ENCODE measurements around the gene TIE1.
"Not testable (repeated sequence)": the region's sequence is repeated elsewhere in the genome, so short reads cannot be mapped to it uniquely, and the experiment has no call there.

TIE1 gene

GRCh38 chr1:43366601-43367025, 65.8 kb downstream of the TIE1 start:
- H3K27ac ChIP-seq (ENCODE audit: insufficient read depth in 1 of 2, low read depth in 1 of 2, low read length in 2 of 2, poor library complexity in 1 of 2, severe bottlenecking in 2 of 2), result peak overlapping the region in 1 of 2 experiments; percentile 83

GRCh38 chr1:43367026-43367903, 66.5 kb downstream of the TIE1 start:
- Histone ChIP-seq H3K36me3 (ENCODE audit: control insufficient read depth in 4 of 4, insufficient read depth in 4 of 4, low read length in 3 of 4) (peaks cover 5 to 34% (median 26%) of the 10 kb centered on the region in 4 experiments), H3K27ac (ENCODE audit: insufficient read depth in 1 of 2, low read depth in 1 of 2, low read length in 2 of 2, poor library complexity in 1 of 2, severe bottlenecking in 2 of 2) (peak overlapping the region; percentile 29 to 83), H3K4me3 (ENCODE audit: control insufficient read depth in 1 of 7, extremely low read depth in 1 of 7, insufficient read depth in 4 of 7, low read depth in 2 of 7, low read length in 6 of 7) (peak overlapping the region; percentile 57 to 90 (median 80)), H3K27me3 (replicated peaks in 2 of 5; ENCODE audit: control insufficient read depth in 4 of 5, insufficient read depth in 5 of 5, low read length in 4 of 5) (no peaks in the 10 kb centered on the region), H3K9me3 (ENCODE audit: control extremely low read depth in 1 of 5, control insufficient read depth in 4 of 5, insufficient read depth in 2 of 5, low read depth in 1 of 5, low read length in 4 of 5) (no peaks in the 10 kb centered on the region), H3K4me1 (ENCODE audit: control extremely low read depth in 1 of 4, control insufficient read depth in 4 of 4, insufficient read depth in 4 of 4, low read length in 3 of 4) (peaks cover 5 to 25% (median 22%) of the 10 kb centered on the region in 4 experiments)
- CTCF ChIA-PET, result interaction anchor here (1.0 to 1.6 kb wide), 5 partner anchors 9 to 99 kb away, joined by 3 to 8 read pairs (median 6); partner anchors contain the start of genes MED8 and SZT2
- WGBS (ENCODE audit: insufficient coverage), result 3% methylated on average over 35 of the region's 48 CpGs
- DNase-seq, result peak; percentile 59 to 80 (median 62)
- POLR2A ChIA-PET, result interaction anchor here (0.6 to 1.8 kb wide), 4 partner anchors 9 to 118 kb away, joined by 3 to 8 read pairs (median 4); partner anchors contain the start of genes CDC20, MED8 and SZT2

More at GRCh38 chr1:43366601-43367025, 65.8 kb downstream of the TIE1 start:
- Histone ChIP-seq H3K9me3 (ENCODE audit: control extremely low read depth in 1 of 5, control insufficient read depth in 4 of 5, insufficient read depth in 2 of 5, low read depth in 1 of 5, low read length in 4 of 5) (no peaks in the 10 kb centered on the region), H3K27me3 (replicated peaks in 2 of 5; ENCODE audit: control insufficient read depth in 4 of 5, insufficient read depth in 5 of 5, low read length in 4 of 5) (no peaks in the 10 kb centered on the region), H3K4me1 (ENCODE audit: control extremely low read depth in 1 of 4, control insufficient read depth in 4 of 4, insufficient read depth in 4 of 4, low read length in 3 of 4) (peaks cover 5 to 25% (median 22%) of the 10 kb centered on the region in 4 experiments), H3K4me3 (ENCODE audit: control insufficient read depth in 1 of 7, extremely low read depth in 1 of 7, insufficient read depth in 4 of 7, low read depth in 2 of 7, low read length in 6 of 7) (peak overlapping the region; percentile 57 to 90 (median 80)), H3K36me3 (ENCODE audit: control insufficient read depth in 4 of 4, insufficient read depth in 4 of 4, low read length in 3 of 4) (peaks cover 5 to 40% (median 30%) of the 10 kb centered on the region in 4 experiments)
- POLR2A ChIA-PET, result interaction anchor here (0.6 kb wide), 1 partner anchor 117 kb away, joined by 4 read pairs; no protein-coding TSS in a partner anchor
- DNase-seq, result no peak
- 57% methylated on average over 5 of the region's 5 CpGs for WGBS (ENCODE audit: insufficient coverage)
- CTCF ChIA-PET, result interaction anchor here (1.2 kb wide), 1 partner anchor 9 kb away, joined by 8 read pairs; no protein-coding TSS in a partner anchor

DNA sequence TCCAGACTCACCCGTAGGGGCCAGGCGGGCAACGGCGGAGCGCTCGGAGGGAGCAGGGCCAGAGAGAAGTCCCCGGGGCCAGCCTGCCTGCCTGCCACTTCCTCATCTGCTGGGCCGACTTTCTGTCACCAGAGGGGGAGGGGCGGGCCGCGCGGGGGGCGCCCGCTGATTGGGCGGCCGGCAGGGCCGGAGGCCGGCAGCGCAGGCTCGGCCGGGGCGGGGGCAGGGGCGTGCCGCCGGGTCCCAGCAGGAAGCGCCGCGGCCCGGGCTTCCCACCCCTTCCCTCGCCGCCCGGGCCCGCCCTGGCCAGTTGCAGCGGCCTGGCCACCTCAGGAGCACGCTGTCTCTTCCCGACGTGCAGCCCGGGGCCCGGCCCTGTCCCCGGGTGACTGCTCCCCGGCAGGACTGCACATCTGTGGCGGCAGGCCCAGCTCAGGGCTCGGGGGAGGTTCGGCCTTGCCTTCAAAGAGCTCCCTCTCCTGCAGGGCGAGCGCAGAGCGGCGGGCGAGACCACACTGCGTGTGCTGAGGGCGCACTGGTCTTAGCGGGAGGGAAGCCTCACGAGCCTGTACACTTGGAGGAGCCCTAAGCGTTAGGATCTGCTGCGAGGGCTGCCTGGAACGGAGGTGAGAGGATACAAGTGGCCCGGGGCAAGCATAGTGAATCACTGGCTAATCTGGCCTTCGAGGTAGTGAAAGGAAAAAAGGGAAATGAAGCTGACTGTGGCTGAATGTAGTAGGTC, 67.3 kb downstream of the TIE1 start, which contains the start of gene ELOVL1:
TSS of gene ELOVL1 (minus strand) at position 108 of the 742 bp plus-strand sequence. CDS start 2,402 bp downstream, outside the sequence.
- WGBS (ENCODE audit: insufficient coverage), result 0% methylated on average over 53 of the region's 58 CpGs
- DNase-seq, result peak; percentile 88 to 93 (median 90)
- H3K9me3 ChIP-seq (ENCODE audit: control extremely low read depth in 1 of 5, control insufficient read depth in 4 of 5, insufficient read depth in 2 of 5, low read depth in 1 of 5, low read length in 4 of 5), result no peaks in the 10 kb centered on the region
- peak within 1 kb of the TSS; percentile 57 to 90 (median 80) for H3K4me3 ChIP-seq (ENCODE audit: control insufficient read depth in 1 of 7, extremely low read depth in 1 of 7, insufficient read depth in 4 of 7, low read depth in 2 of 7, low read length in 6 of 7)
- H3K27ac ChIP-seq (ENCODE audit: insufficient read depth in 1 of 2, low read depth in 1 of 2, low read length in 2 of 2, poor library complexity in 1 of 2, severe bottlenecking in 2 of 2), result peak within 1 kb of the TSS; percentile 29 to 83
- H3K4me1 ChIP-seq (ENCODE audit: control extremely low read depth in 1 of 4, control insufficient read depth in 4 of 4, insufficient read depth in 4 of 4, low read length in 3 of 4), result peaks cover 5 to 25% (median 22%) of the 10 kb centered on the region in 4 experiments
- H3K27me3 ChIP-seq (replicated peaks in 2 of 5; ENCODE audit: control insufficient read depth in 4 of 5, insufficient read depth in 5 of 5, low read length in 4 of 5), result no peaks in the 10 kb centered on the region
- ChIA-PET POLR2A (interaction anchor here (0.9 to 1.8 kb wide), 4 partner anchors 10 to 130 kb away, joined by 3 to 8 read pairs (median 4); partner anchors contain the start of genes CDC20, MED8 and SZT2), CTCF (interaction anchor here (0.7 to 1.6 kb wide), 8 partner anchors 14 to 100 kb away, joined by 3 to 6 read pairs (median 3); partner anchors contain the start of genes MED8 and SZT2)
- peaks cover 5 to 28% (median 21%) of the 10 kb centered on the region in 4 experiments for H3K36me3 ChIP-seq (ENCODE audit: control insufficient read depth in 4 of 4, insufficient read depth in 4 of 4, low read length in 3 of 4)

GRCh38 chr1:43368646-43369020, 67.9 kb downstream of the TIE1 start:
- H3K4me3 ChIP-seq (ENCODE audit: control insufficient read depth in 1 of 7, extremely low read depth in 1 of 7, insufficient read depth in 4 of 7, low read depth in 2 of 7, low read length in 6 of 7), result peak overlapping the region in 6 of 7 experiments; percentile 76 to 90 (median 82)
- WGBS (ENCODE audit: insufficient coverage), result 6% methylated on average over 5 of the region's 6 CpGs
- POLR2A ChIA-PET, result interaction anchor here (0.9 to 1.8 kb wide), 4 partner anchors 10 to 130 kb away, joined by 3 to 8 read pairs (median 4); partner anchors contain the start of genes CDC20, MED8 and SZT2

GRCh38 chr1:43369779-43370178, 69.0 kb downstream of the TIE1 start:
- peaks cover 5 to 25% (median 22%) of the 10 kb centered on the region in 4 experiments for H3K4me1 ChIP-seq (ENCODE audit: control extremely low read depth in 1 of 4, control insufficient read depth in 4 of 4, insufficient read depth in 4 of 4, low read length in 3 of 4)
- H3K4me3 ChIP-seq (ENCODE audit: control insufficient read depth in 1 of 7, extremely low read depth in 1 of 7, insufficient read depth in 4 of 7, low read depth in 2 of 7, low read length in 6 of 7); POLR2A ChIA-PET; H3K27ac ChIP-seq (ENCODE audit: insufficient read depth in 1 of 2, low read depth in 1 of 2, low read length in 2 of 2, poor library complexity in 1 of 2, severe bottlenecking in 2 of 2); H3K27me3 ChIP-seq (replicated peaks in 2 of 5; ENCODE audit: control insufficient read depth in 4 of 5, insufficient read depth in 5 of 5, low read length in 4 of 5); H3K9me3 ChIP-seq (ENCODE audit: control extremely low read depth in 1 of 5, control insufficient read depth in 4 of 5, insufficient read depth in 2 of 5, low read depth in 1 of 5, low read length in 4 of 5); DNase-seq: not testable (repeated sequence)
- CTCF ChIA-PET, result interaction anchor here (0.6 to 1.3 kb wide), 3 partner anchors 45 to 131 kb away, joined by 3 to 4 read pairs (median 3); no protein-coding TSS in a partner anchor
- 96% methylated on average over 3 of the region's 6 CpGs for WGBS (ENCODE audit: insufficient coverage)
- peaks cover 0 to 12% (median 6%) of the 10 kb centered on the region in 4 experiments for H3K36me3 ChIP-seq (ENCODE audit: control insufficient read depth in 4 of 4, insufficient read depth in 4 of 4, low read length in 3 of 4)

More at GRCh38 chr1:43368646-43369020, 67.9 kb downstream of the TIE1 start:
- Histone ChIP-seq H3K27ac (ENCODE audit: insufficient read depth in 1 of 2, low read depth in 1 of 2, low read length in 2 of 2, poor library complexity in 1 of 2, severe bottlenecking in 2 of 2) (peak overlapping the region in 1 of 2 experiments; percentile 73), H3K9me3 (ENCODE audit: control extremely low read depth in 1 of 5, control insufficient read depth in 4 of 5, insufficient read depth in 2 of 5, low read depth in 1 of 5, low read length in 4 of 5) (no peaks in the 10 kb centered on the region), H3K4me1 (ENCODE audit: control extremely low read depth in 1 of 4, control insufficient read depth in 4 of 4, insufficient read depth in 4 of 4, low read length in 3 of 4) (peaks cover 5 to 25% (median 22%) of the 10 kb centered on the region in 4 experiments), H3K27me3 (replicated peaks in 2 of 5; ENCODE audit: control insufficient read depth in 4 of 5, insufficient read depth in 5 of 5, low read length in 4 of 5) (no peaks in the 10 kb centered on the region), H3K36me3 (ENCODE audit: control insufficient read depth in 4 of 4, insufficient read depth in 4 of 4, low read length in 3 of 4) (peaks cover 5 to 24% (median 16%) of the 10 kb centered on the region in 4 experiments)
- CTCF ChIA-PET, result interaction anchor here (0.7 to 1.6 kb wide), 8 partner anchors 13 to 100 kb away, joined by 3 to 6 read pairs (median 3); partner anchors contain the start of genes MED8 and SZT2
- DNase-seq, result no peak

DNA sequence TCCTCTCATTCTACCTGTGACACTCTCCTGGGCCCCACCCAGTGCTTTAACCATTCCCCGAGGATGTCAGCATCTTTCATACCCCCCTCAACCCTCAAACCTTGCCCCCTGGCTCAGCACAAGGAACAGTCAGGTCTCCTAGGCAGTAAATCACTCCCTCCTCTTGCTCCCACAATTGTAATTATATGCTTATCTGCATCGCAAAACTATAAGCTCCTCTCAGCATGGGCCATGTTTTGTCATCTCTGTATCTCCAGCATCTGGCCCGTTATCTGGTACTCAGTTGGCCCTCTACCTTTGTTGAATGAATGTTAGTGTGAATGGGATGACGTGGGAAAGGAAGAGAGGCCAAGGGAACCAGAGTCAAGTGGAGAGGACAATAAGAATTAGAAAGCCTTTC, 69.8 kb downstream of the TIE1 start:
- Histone ChIP-seq H3K9me3 (ENCODE audit: control extremely low read depth in 1 of 5, control insufficient read depth in 4 of 5, insufficient read depth in 2 of 5, low read depth in 1 of 5, low read length in 4 of 5) (no peaks in the 10 kb centered on the region), H3K27ac (ENCODE audit: insufficient read depth in 1 of 2, low read depth in 1 of 2, low read length in 2 of 2, poor library complexity in 1 of 2, severe bottlenecking in 2 of 2) (no peak overlapping the region), H3K36me3 (ENCODE audit: control insufficient read depth in 4 of 4, insufficient read depth in 4 of 4, low read length in 3 of 4) (peaks cover 0 to 4% (median under 1%) of the 10 kb centered on the region in 4 experiments), H3K4me1 (ENCODE audit: control extremely low read depth in 1 of 4, control insufficient read depth in 4 of 4, insufficient read depth in 4 of 4, low read length in 3 of 4) (peaks cover 5 to 25% (median 22%) of the 10 kb centered on the region in 4 experiments), H3K27me3 (replicated peaks in 2 of 5; ENCODE audit: control insufficient read depth in 4 of 5, insufficient read depth in 5 of 5, low read length in 4 of 5) (no peaks in the 10 kb centered on the region), H3K4me3 (ENCODE audit: control insufficient read depth in 1 of 7, extremely low read depth in 1 of 7, insufficient read depth in 4 of 7, low read depth in 2 of 7, low read length in 6 of 7) (no peak overlapping the region)
- ChIA-PET POLR2A (no interaction called here), CTCF (interaction anchor here (0.6 to 1.3 kb wide), 3 partner anchors 17 to 46 kb away, joined by 3 to 4 read pairs (median 3); no protein-coding TSS in a partner anchor)
- no peak for DNase-seq
- 90% methylated on average over 2 of the region's 4 CpGs for WGBS (ENCODE audit: insufficient coverage)

All from common myeloid progenitor, CD34-positive (primary cell).